Measurements from ENCODE around the gene KANSL1.

GRCh38 chr17:46152423-46152822, 40.8 kb downstream of the KANSL1 start:
- no peak for TF ChIP-seq CTCF (IDR thresholded peaks at IDR 0.05)
- TF ChIP-seq POLR2AphosphoS5 (IDR thresholded peaks at IDR 0.05; ENCODE audit: insufficient read depth in 1 of 2, low read depth in 1 of 2), result no peak
- no peak for TF ChIP-seq POLR2A (IDR thresholded peaks at IDR 0.05)

Data from vagina (tissue), 2 donors.